CD4-positive, alpha-beta T cell treated with Interleukin-15 for 4 hours (primary cell): ENCODE measurements around the gene ARHGAP45.

Experiments
- DNase-seq: peaks from one replicate; pipeline ENCODE4 v3.0.0-alpha.2; 2020; ENCODE audit warnings: low spot score

Gene ARHGAP45

DNA sequence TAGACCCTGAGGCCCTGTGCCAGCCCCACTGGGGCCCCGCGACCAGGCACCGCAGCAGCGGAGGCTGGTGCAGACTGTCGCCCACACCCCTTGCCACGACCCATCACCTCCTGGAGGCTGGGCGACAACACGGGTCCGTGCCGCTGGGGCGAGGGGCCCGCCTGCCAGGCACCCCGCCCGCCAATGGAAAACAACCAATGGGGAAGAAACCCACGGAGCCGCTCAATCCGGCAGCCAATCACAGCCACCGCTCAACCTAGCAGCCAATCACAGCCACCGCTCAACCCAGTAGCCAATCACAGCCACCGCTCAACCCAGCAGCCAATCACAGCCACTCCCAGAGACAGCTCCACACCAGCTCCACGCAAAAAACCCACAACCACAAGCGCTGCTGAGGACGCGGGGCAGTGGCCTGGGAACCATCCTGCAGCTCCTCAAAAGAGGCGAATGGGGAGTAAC lies 66.5 kb downstream of the ARHGAP45 start:
- DNase-seq = peak; percentile 84

DNA sequence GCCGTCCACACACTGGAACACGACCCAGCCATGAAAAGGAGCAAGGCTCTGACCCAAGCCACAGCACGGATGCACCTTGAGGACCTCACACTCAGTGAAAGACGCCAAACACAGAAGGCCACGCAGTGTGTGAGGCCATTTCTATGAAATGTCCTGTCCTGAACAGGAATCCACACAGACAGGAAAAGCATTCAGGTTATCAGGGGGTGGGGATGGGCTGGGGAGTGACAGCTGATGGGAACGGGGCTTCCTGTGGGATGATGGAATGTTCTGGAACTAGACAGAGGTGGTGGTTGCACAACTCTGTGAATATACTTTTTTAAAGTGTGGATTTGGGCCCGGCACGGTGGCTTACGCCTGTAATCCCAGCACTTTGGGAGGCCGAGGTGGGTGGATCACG lies 67.5 kb downstream of the ARHGAP45 start:
- no peak for DNase-seq

DNA sequence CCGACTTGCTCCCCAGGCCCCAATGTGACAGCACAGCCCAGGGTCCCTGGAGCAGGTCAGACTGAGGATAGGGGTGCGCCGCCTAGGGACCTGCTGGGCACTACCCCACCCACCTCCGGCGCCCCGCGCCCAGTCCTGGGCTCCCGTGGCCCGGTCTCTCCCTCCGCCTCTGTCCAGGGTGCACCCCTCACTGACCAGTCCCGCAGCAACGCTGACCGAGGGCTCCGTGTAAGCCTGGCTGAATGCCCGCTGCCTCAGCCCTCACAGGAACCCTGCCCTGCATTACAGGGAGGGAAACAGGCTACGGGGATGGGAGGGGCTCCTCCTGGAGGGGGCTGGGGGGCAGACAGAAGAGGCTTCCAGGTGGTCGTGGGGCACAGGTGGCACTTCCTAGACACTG lies 68.5 kb downstream of the ARHGAP45 start:
- no peak for DNase-seq

DNA sequence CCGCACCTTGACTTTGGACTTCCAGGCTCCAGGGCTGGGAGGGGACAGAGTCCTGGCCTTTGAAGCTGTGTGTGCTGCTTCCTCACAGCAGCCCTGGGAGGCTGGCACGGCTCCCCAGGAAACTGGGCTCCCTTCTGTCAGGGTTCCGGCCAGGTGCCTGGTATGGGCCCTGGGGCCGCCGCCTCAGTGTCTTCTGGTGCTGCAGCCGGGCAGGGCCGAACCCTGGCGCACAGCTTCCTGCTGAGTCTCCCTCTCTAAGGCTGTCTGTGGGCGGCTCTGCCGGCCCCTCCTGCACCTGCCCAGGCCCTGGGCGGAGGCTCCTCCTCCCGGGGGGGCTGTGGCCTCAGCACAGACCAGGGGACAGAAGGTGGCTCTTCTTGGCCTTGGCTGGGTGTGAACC lies 69.2 kb downstream of the ARHGAP45 start:
- no peak for DNase-seq
